Gastrocnemius medialis (tissue), 4 donors: ENCODE data around the gene SFXN5.

ENCODE experiments used
- CTCF ChIP-seq, 5 experiments: fragments of 450-650 bp in 3 of 5; fragments of 200-600 bp in 2 of 5; sonication (generic) in 2 of 5; IDR thresholded peaks in 4 of 5; conservative IDR thresholded peaks in 1 of 5; 1 replicate in 4 of 5; 2 replicates in 1 of 5; pipeline ENCODE4 v1.5.1; 2016 to 2019; ENCODE audit warnings: antibody characterized with exemption in 5 of 5, mild to moderate bottlenecking in 3 of 5, moderate library complexity in 3 of 5
- POLR2A ChIP-seq, 2 donors: fragments of 450-650 bp; IDR thresholded peaks; one replicate each; pipeline ENCODE4 v1.6.1; 2017; ENCODE audit warnings: antibody characterized with exemption in 2 of 2, mild to moderate bottlenecking in 2 of 2, moderate library complexity in 2 of 2

- TF ChIP-seq CTCF (IDR thresholded peaks at IDR 0.05 in 4 of 5, conservative IDR thresholded peaks at IDR 0.05 in 1 of 5) (no peak), POLR2A (IDR thresholded peaks at IDR 0.05) (no peak)
These were observed 67.0 kb downstream of the SFXN5 start for GRCh38 chr2:73004466-73004865.
